Neural cell (in vitro differentiated cells): ENCODE results near the gene TLE1. TPM values are rescaled to one million over a fixed set of nuclear protein-coding genes. Genes with fewer than 3 reads are reported as not detected.

Source experiments
- H2AFZ ChIP-seq: fragments of 200-600, 300-800 bp; sonication (generic), shearing (Covaris generic); 2 replicates; pipeline ENCODE4 v1.6.0; 2014; ENCODE audit warnings: low read depth, mild to moderate bottlenecking, antibody characterized with exemption, low read length, moderate library complexity
- H3F3A ChIP-seq: fragments of 200-600 bp; shearing (Covaris generic); 2 replicates; pipeline ENCODE4 v1.6.1; 2016; ENCODE audit warnings: mild to moderate bottlenecking, moderate library complexity, mixed read lengths, antibody characterized with exemption, low read length; ENCODE audit not compliant: insufficient read depth, poor library complexity, severe bottlenecking
- H3K27ac ChIP-seq: fragments of 200-600, 300-800 bp; sonication (generic), shearing (Covaris generic); 2 replicates; pipeline ENCODE4 v1.5.1; 2014; ENCODE audit warnings: mild to moderate bottlenecking, low read length, moderate library complexity
- H3K27me3 ChIP-seq: fragments of 300-800, 200-600 bp; sonication (generic), shearing (Covaris generic); 2 replicates; pipeline ENCODE4 v1.6.0; 2014; ENCODE audit warnings: mild to moderate bottlenecking, low read depth, low read length, moderate library complexity; ENCODE audit not compliant: insufficient read depth
- H3K36me3 ChIP-seq: fragments of 300-800, 200-600 bp; sonication (generic), shearing (Covaris generic); 2 replicates; pipeline ENCODE4 v1.5.1; 2014; ENCODE audit warnings: mild to moderate bottlenecking, antibody characterized with exemption, low read length, moderate library complexity; ENCODE audit not compliant: insufficient read depth
- H3K4me2 ChIP-seq: fragments of 300-800, 200-600 bp; sonication (generic), shearing (Covaris generic); 2 replicates; pipeline ENCODE4 v1.6.0; 2014; ENCODE audit warnings: mild to moderate bottlenecking, low read length
- H3K4me3 ChIP-seq: fragments of 300-800, 200-600 bp; sonication (generic), shearing (Covaris generic); 2 replicates; pipeline ENCODE4 v1.5.1; 2014; ENCODE audit warnings: mild to moderate bottlenecking, low read length, moderate library complexity
- H3K79me2 ChIP-seq: fragments of 200-600 bp; shearing (Covaris generic); replicated peaks from 2 replicates; pipeline ENCODE4 v1.6.0; 2014; ENCODE audit warnings: mild to moderate bottlenecking, low read length, moderate library complexity; ENCODE audit not compliant: insufficient read depth
- H3K9ac ChIP-seq: fragments of 300-800, 200-600 bp; sonication (generic), shearing (Covaris generic); 2 replicates; pipeline ENCODE4 v1.6.1; 2016; ENCODE audit warnings: mild to moderate bottlenecking, low read length, mixed read lengths
- H3K9me2 ChIP-seq: fragments of 200-600 bp; shearing (Covaris generic); 2 replicates; pipeline ENCODE4 v1.6.1; 2016; ENCODE audit warnings: mild to moderate bottlenecking, low read length, mixed read lengths; ENCODE audit not compliant: insufficient read depth
- H3K9me3 ChIP-seq: fragments of 200-600, 300-800 bp; sonication (generic), shearing (Covaris generic); 2 replicates; pipeline ENCODE4 v1.6.1; 2016; ENCODE audit warnings: mild to moderate bottlenecking, mixed run types, low read length, moderate library complexity, mixed read lengths
- H4K20me1 ChIP-seq: fragments of 200-600 bp; shearing (Covaris generic); 2 replicates; pipeline ENCODE4 v1.6.1; 2016; ENCODE audit warnings: mild to moderate bottlenecking, mixed run types; ENCODE audit not compliant: insufficient read depth
- CTCF ChIP-seq: fragments of 450-650 bp; IDR thresholded peaks from 2 replicates; pipeline ENCODE4 v1.5.1; 2014; ENCODE audit warnings: antibody characterized with exemption, mild to moderate bottlenecking, moderate library complexity; ENCODE audit not compliant: poor library complexity, severe bottlenecking
- EP300 ChIP-seq: fragments of 450-650 bp; conservative IDR thresholded peaks from 2 replicates; pipeline ENCODE4 v1.6.1; 2014; ENCODE audit warnings: antibody characterized with exemption, mild to moderate bottlenecking, moderate library complexity; ENCODE audit not compliant: poor library complexity, severe bottlenecking
- EZH2 ChIP-seq: fragments of 200-600, 300-800 bp; shearing (Covaris generic), sonication (generic); IDR thresholded peaks from 2 replicates; pipeline ENCODE4 v1.6.1; 2014; ENCODE audit warnings: antibody characterized with exemption, low read length, borderline replicate concordance, mild to moderate bottlenecking; ENCODE audit not compliant: insufficient read depth, poor library complexity, severe bottlenecking
- MXI1 ChIP-seq: fragments of 450-650 bp; conservative IDR thresholded peaks from 2 replicates; pipeline ENCODE4 v1.6.1; 2014; ENCODE audit warnings: antibody characterized with exemption, mild to moderate bottlenecking; ENCODE audit not compliant: poor library complexity, severe bottlenecking
- POLR2AphosphoS5 ChIP-seq: IDR thresholded peaks from 2 replicates; pipeline ENCODE4 v1.6.1; 2012
- RAD21 ChIP-seq: fragments of 450-650 bp; conservative IDR thresholded peaks from 2 replicates; pipeline ENCODE4 v1.6.1; 2014; ENCODE audit warnings: antibody characterized with exemption, mild to moderate bottlenecking, moderate library complexity
- REST ChIP-seq: IDR thresholded peaks from 2 replicates; pipeline ENCODE4 v1.6.1; 2012; ENCODE audit warnings: borderline replicate concordance
- SMC3 ChIP-seq: fragments of 450-650 bp; conservative IDR thresholded peaks from 2 replicates; pipeline ENCODE4 v1.6.1; 2014; ENCODE audit warnings: antibody characterized with exemption, mild to moderate bottlenecking, moderate library complexity; ENCODE audit not compliant: poor library complexity
- TAF1 ChIP-seq: IDR thresholded peaks from 2 replicates; pipeline ENCODE4 v1.6.1; 2012; ENCODE audit warnings: low read depth
- polyA plus RNA-seq: library from polyadenylated mRNA; depleted of rRNA; stranded (reverse); fragments of >200 nt; gene quantifications from 2 replicates; pipeline ENCODE4 v1.2.3, GENCODE V29; 2014

Gene TLE1
- polyA plus RNA-seq, 1 donor from 2014 or later = 93.6 TPM

- no peaks in the 10 kb centered on the region for H3K9me3 ChIP-seq
- H3K36me3 ChIP-seq = no peaks in the 10 kb centered on the region
- no peak overlapping the region for H3K4me3 ChIP-seq
- no peak overlapping the region for H2AFZ ChIP-seq
- TF ChIP-seq CTCF (no peak), MXI1 (no peak), EP300 (no peak), SMC3 (no peak), REST (no peak), RAD21 (no peak), TAF1 (no peak), POLR2AphosphoS5 (no peak), EZH2 (no peak)
- H4K20me1 ChIP-seq = no peaks in the 10 kb centered on the region
- H3K79me2 ChIP-seq = no peaks in the 10 kb centered on the region
- no peaks in the 10 kb centered on the region for H3F3A ChIP-seq
- H3K9me2 ChIP-seq = no peaks in the 10 kb centered on the region
- H3K27me3 ChIP-seq = no peaks in the 10 kb centered on the region
- H3K4me2 ChIP-seq = no peak overlapping the region
- no peak overlapping the region for H3K27ac ChIP-seq
- no peak overlapping the region for H3K9ac ChIP-seq
These were observed 31.2 kb upstream of the TLE1 start for GRCh38 chr9:81720450-81721086.

DNA sequence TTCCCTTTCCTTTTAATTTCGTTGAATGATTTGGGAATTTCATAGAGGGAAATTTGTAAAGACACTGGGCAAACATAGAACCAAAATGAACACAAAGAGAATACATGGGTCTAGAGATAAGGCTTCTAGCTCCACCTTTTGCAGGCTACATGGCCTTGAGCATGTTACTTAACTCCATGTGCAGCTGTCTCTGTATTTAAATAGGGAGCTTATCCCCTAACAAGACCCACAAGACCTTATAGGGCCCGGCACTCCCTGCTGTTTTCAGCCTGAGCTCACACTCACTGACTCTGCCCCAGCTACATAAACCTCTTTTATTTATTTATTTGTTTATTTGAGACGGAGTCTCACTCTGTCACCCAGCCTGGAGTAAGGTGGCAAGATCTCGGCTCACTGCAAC is 30.6 kb upstream of the TLE1 start:
- H3F3A ChIP-seq = no peaks in the 10 kb centered on the region
- no peak overlapping the region for H3K4me3 ChIP-seq
- H3K9ac ChIP-seq = no peak overlapping the region
- H2AFZ ChIP-seq = no peak overlapping the region
- H3K4me2 ChIP-seq = no peak overlapping the region
- H3K9me3 ChIP-seq = no peaks in the 10 kb centered on the region
- no peak overlapping the region for H3K27ac ChIP-seq
- TF ChIP-seq MXI1 = no peak
- no peak for TF ChIP-seq REST
- no peak for TF ChIP-seq CTCF
- TF ChIP-seq EP300 = no peak
- TF ChIP-seq RAD21 = no peak
- no peak for TF ChIP-seq POLR2AphosphoS5
- TF ChIP-seq EZH2 = no peak
- no peak for TF ChIP-seq TAF1
- TF ChIP-seq SMC3 = no peak
- no peaks in the 10 kb centered on the region for H4K20me1 ChIP-seq
- H3K9me2 ChIP-seq = no peaks in the 10 kb centered on the region
- no peaks in the 10 kb centered on the region for H3K79me2 ChIP-seq
- no peaks in the 10 kb centered on the region for H3K27me3 ChIP-seq
- no peaks in the 10 kb centered on the region for H3K36me3 ChIP-seq
